ENCODE data around the gene HSD17B12.
A peak's percentile ranks its signal among the peaks of the same experiment; 100 is the strongest.

DNA sequence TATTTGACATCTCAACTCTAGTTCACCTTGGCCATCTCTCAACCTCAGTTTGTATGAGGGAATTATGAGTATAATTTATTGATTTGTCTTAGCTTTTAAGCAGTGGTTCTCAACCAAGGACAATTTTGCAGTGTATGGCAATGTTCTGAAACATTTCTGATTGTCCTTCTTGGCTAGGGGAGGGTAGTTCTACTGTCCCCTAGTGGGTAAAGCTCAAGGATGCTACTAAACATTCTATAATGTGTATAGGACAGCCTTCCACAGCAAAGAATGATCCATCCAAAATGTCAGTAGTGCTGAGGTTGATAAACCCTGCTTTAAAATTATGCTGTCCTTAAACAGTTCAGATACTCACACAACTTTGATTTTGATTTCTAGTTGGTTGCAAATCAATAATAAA, 122.0 kb downstream of the HSD17B12 start:
- TF ChIP-seq, protein P1, sequence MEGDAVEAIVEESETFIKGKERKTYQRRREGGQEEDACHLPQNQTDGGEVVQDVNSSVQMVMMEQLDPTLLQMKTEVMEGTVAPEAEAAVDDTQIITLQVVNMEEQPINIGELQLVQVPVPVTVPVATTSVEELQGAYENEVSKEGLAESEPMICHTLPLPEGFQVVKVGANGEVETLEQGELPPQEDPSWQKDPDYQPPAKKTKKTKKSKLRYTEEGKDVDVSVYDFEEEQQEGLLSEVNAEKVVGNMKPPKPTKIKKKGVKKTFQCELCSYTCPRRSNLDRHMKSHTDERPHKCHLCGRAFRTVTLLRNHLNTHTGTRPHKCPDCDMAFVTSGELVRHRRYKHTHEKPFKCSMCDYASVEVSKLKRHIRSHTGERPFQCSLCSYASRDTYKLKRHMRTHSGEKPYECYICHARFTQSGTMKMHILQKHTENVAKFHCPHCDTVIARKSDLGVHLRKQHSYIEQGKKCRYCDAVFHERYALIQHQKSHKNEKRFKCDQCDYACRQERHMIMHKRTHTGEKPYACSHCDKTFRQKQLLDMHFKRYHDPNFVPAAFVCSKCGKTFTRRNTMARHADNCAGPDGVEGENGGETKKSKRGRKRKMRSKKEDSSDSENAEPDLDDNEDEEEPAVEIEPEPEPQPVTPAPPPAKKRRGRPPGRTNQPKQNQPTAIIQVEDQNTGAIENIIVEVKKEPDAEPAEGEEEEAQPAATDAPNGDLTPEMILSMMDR (IDR thresholded peaks at IDR 0.05; ENCODE audit: low read length), result peak; percentile 39; the same call in 1 of the 2 replicates
- no peak for TF ChIP-seq EZH2 (IDR thresholded peaks at IDR 0.05; ENCODE audit: borderline replicate concordance, low read length)

Data from OCI-LY1 (cell line).